Activated CD4-positive, alpha-beta T cell treated with anti-CD3 and anti-CD28 coated beads for 4 hours (primary cell): ENCODE data around the gene STIM1.
"Not testable (repeated sequence)": the region's sequence is repeated elsewhere in the genome, so short reads cannot be mapped to it uniquely, and the experiment has no call there.

Source experiments
- DNase-seq, 2 donors: peaks; one replicate each; pipeline ENCODE4 v3.0.0-alpha.2; 2020

Gene STIM1

DNA sequence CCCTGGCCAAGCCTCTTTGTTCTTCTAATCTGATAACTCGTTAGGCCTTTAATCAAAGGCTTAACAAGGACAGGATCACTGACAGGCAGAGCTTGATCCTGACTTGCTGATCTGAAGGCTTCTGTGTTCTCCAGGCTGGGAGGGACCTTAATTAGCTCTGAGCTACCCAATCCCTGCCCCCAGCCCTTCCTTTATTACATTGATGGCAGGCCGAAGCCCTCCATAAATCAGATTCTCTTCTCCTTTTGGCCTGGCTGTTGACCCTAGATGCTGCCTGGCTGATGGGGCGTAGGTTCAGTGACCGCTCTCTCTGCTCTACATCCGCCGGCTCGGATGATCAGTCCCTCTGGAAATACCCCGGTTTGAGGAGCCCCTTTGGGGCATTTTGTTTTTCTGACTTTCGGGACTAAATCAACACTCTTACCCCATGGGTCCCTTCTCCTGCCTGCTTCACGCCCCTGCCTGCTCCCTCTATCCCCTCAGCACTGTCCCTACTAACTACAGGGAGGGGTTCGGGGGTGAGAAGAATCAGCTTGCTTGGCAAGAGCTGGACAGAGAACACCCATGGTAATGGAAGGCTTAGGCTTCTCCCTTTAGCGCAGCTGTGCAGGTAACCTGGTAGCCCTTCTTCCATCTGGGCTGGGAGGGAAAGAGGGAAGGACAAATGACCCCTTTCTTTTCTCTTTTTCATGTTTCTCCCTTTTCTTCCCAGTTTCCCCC, 229.1 kb downstream of the STIM1 start:
- DNase-seq = no peak

DNA sequence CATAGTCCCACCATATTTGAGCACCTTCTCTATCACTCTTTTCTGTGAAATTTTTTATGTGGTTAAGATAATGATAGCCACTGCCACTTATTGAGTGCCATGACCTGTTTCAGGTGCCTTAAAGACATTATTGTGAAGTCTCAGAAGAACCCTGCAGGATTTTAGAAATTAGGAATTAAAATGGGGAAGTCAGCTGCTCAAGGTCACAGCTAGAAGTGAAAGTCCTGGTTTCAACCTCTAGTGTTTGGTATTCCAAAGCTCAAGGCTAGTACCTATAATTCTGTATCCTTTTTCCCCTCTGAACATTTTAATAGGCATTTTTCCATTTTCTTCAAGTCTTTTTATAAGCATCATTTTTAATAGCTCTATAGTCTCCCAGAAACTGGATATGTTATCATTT, 230.1 kb downstream of the STIM1 start:
- no peak for DNase-seq

DNA sequence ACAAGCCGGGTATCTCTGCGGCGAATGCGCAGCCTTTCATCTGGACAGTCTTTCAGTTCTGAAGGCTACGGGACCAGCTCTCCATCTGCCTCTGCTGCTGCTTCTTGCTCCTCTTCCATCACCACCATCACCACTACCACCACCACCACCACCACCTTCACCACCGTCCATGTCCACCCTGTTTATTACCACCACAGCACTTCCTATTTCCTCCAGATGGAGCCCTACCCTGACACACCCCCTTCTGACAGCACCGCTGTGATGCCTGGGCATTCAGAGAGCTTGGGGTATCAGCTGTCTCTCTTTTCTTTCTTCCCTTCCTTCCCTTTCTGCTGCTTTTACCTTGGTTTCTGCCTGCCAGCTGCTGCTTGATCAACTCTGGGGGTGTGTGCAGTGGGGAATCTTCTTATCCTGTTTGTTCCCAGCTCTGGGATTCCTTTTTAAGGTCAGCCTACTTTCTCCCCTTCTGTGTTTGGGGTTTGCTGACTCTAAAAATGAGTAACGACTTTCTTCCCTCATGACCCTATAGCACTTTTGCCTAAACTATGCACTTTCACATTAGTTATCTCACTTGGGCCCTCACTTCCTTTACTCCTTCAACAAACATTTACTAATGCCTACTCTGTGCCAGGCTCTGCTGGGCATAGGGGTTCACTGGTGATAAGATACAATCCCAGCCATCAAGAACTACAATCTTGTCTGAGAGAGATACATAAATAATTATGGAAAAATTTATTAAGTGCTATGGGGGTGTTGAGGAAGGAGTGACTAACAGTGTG, 231.3 kb downstream of the STIM1 start:
- DNase-seq = no peak

DNA sequence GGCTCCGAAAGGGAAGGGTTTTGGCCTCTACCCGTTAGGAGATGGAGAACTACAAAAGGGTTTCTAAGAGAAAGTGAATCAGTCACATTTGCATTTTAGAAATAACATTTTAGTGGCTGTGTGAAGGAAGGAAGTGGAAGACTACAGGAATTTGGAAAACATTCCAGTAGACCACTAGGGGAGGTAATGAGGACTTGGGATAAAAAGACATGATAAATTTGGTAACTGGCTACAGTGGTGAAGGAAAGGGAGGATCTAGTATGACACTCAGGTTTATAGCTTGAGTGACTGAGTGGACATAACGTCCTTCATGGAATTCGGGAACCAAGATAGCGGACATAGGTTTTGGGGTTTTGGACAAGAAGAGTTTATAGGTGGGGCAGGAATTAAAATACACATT, 232.1 kb downstream of the STIM1 start:
- no peak for DNase-seq

- DNase-seq = peak in 1 of 2 donors; percentile 28
Measured at GRCh38 chr11:4090258-4090657, 234.8 kb downstream of the STIM1 start.

DNA sequence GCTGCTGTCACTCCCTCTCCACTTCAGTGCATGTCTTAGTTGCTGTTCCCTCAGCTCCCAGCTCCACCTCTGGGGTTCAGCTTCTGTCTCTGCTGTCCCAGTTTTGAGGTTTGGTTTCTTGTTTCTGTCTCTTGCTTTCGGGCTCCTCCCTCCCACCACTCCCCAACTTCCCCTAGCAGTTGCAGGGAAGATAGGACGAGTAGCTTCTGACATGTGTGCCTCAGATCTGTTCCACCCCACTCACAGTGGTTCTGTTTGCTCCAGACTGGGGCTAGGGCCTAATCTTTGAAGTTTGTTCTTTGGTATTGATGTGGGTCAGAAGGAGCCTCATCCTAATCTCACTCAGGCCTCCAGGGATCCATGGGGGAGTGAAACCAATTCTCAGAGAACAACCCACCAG, 236.6 kb downstream of the STIM1 start:
- no peak for DNase-seq

DNA sequence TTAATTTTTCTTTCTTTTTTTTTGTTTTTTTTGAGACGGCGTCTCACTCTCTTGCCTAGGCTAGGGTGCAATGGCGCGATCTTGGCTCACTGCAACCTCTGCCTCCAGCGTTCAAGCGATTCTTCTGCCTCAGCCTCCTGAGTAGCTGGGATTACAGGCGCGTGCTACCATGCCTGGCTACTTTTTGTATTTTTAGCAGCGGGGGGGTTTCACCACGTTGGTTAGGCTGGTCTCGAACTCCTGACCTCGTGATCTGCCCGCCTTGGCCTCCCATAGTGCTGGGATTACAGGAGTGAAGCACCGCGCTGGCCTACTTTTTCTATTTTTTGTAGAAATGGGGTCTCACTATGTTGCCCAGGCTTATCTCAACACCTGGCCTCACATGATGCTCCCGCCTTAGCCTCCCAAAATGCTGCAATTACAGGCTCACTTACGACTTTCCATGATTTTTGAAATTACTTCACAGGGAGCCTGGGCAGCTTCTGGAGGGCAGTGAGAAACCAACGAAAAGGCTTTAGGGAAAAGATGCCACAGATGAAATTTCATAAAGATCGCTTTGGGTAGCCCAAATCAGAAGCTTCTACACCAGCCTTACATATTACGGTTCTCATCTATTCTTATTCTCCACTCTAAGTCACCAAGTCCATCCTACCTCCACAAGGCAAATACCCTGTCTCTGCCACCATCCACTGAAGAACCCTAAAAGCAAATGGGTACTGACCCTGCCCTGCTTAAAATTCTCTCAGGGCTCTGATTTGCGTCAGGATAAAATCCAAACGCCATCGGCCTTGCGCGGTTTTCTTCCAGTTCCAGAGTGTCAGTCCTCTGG, 238.3 kb downstream of the STIM1 start:
- DNase-seq = no peak

GRCh38 chr11:4094348-4095291, 239.2 kb downstream of the STIM1 start, which contains the start of gene RRM1:
RRM1 (plus strand) TSS chr11:4094799; CDS start chr11:4095013, 214 bp downstream.
- peak; percentile 91 to 94 for DNase-seq

- no peak for DNase-seq
Measured at GRCh38 chr11:4095509-4096230, 240.2 kb downstream of the STIM1 start.

DNA sequence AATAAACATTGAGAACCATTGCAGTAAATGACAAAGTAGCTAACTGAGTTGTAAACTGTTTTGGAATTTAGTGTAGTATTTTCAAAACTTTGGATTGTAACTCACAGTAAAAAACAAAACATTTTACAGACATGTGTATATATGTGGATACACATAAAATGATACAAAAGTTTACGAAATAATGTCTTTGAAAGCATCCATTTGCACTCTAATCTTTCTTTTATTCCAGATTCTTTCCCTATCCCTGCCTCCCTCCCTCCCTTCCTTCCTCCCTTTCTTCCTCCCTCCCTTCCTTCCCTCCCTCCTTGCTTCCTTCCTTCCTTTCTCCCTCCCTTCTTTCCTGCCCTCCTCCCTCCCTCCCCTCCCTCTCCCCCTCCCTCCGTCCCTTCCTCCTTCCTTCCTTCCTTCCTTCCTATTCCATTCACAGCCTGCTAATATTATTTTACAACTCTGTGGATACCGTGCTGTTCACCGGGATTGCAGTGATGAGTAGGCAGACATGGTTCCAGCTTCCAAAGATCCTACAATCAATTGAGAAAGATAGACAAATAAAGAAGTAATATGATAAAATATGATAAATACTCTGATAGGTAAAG, 242.7 kb downstream of the STIM1 start:
- no peak for DNase-seq

DNA sequence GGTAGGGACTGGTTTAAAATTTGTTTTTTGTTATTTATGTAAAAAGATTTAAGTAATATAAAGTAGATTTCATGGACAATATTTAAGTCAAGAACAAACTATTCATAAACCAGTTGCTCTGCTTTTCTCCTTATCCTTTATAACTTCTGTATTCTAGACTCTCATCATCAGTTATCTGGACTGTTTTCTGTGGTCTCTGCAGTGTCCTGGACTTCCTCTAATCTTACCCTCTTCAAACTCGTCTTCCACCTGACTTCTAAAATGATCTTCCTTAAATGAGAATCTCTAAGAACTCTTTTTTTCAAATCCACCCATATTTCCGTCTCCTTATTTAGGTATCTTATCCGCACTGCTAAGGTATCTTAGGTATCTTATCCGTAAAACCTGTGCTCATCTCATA, 247.2 kb downstream of the STIM1 start:
- DNase-seq = no peak

- no peak for DNase-seq
Measured at GRCh38 chr11:4103269-4103668, 247.8 kb downstream of the STIM1 start.

- DNase-seq = no peak
Measured at GRCh38 chr11:4105916-4106315, 250.5 kb downstream of the STIM1 start.

- DNase-seq = no peak
Measured at GRCh38 chr11:4111834-4112233, 256.4 kb downstream of the STIM1 start.

DNA sequence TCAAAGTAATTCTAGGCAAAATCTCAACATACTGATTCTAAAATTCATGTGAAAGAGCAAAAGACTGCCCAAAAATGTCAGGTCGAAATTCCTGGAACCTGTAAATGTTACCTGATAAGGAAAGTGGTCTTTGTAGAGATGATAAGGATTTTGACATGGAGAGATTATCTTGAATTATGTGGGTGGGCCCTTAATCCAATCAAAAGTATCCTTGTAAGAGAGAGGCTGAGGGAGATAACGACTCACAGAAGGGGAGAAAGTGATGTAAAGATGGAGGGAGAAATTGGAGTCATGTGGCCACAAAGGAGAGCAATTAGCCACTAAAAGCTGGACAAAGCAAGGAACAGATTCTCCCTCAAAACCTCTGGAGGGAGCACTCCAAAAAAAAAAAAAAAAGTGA, 259.7 kb downstream of the STIM1 start:
- DNase-seq = no peak

DNA sequence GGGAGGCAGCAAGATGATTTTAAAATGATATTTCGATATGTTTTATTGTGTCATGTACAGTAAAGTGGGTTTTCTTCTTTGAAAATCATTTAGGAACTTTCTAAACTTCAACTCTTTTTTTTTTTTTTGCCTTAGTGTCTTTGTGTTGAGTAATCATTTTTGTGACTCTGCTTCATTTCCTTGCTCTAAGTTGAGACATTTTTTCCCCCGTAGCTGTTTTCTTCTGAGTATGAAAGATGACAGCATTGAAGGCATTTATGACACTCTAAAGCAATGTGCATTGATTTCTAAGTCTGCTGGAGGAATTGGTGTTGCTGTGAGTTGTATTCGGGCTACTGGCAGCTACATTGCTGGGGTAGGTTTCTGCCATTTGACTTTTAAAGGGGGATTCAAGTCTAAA, 262.6 kb downstream of the STIM1 start:
- DNase-seq = no peak

- no peak for DNase-seq
Measured at GRCh38 chr11:4123218-4123617, 267.8 kb downstream of the STIM1 start.

- DNase-seq = no peak
Measured at GRCh38 chr11:4125141-4125540, 269.7 kb downstream of the STIM1 start.

GRCh38 chr11:4127357-4127756, 271.9 kb downstream of the STIM1 start:
- no peak for DNase-seq

- not testable (repeated sequence) for DNase-seq
Measured at GRCh38 chr11:4130219-4130618, 274.8 kb downstream of the STIM1 start.

DNA sequence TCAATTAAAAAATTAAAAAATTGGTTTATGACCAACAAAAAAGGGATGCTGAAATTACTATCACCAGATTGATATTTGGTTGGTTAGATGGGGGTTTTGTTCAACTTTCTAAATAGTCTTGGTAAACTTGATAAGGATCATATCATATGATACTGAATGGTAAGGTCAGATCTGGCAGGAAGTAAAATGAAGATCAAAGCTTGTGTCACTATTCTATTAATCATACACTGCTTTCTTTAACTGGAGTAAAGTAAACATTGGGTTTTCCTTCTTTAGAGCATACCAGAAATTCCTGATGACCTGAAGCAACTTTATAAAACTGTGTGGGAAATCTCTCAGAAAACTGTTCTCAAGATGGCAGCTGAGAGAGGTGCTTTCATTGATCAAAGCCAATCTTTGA, 279.3 kb downstream of the STIM1 start:
- no peak for DNase-seq
